Breast epithelium (tissue), 3 donors: Measurements from ENCODE around the gene SMIM43.

Source experiments
- POLR2A ChIP-seq: fragments of 450-650 bp; IDR thresholded peaks from one replicate; pipeline ENCODE4 v1.6.1; 2016; ENCODE audit warnings: antibody characterized with exemption, mild to moderate bottlenecking, moderate library complexity
- POLR2AphosphoS5 ChIP-seq, 3 donors: sonication (generic); formaldehyde crosslinking; IDR thresholded peaks; one replicate each; pipeline ENCODE4 v1.6.1; 2017; ENCODE audit warnings: antibody characterized with exemption in 3 of 3
- TF ChIP-seq, protein P1 (sequence below), 3 donors: fragments of 450-650 bp; IDR thresholded peaks; one replicate each; pipeline ENCODE4 v1.5.1; 2016 to 2017; ENCODE audit warnings: antibody characterized with exemption in 3 of 3, mild to moderate bottlenecking in 3 of 3, moderate library complexity in 3 of 3

DNA sequence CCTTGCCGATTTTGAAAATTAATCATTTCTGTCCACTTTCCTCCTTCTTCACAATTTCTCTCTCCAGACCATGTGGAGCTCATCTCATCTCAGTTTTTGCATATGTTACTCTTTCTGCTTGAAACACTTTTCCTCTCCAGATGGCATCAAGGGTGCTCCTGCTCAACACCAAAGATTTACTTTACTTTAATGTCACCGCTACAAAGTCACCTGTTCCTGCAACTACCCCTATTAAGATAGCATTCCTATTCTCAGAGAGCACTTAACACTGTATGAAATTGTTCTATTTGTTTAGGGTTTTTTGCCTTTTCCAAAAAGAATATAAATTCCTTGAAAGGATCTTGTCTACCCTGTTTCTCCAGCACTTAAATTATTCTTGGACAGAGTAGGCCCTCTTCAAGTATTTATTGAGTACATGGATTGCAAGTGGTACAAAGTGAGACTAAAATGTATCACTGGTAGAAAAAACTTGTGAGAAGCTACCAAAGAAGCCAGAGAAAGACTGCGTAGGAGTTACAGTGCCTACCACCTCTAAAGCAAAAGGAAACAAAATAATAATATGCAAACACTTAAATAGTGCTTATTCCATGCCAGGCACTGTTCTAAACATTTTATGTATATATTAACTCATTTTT, 35.0 kb upstream of the SMIM43 start:
- TF ChIP-seq POLR2A (no peak), POLR2AphosphoS5 (IDR thresholded peaks at IDR 0.05) (no peak)
- TF ChIP-seq, protein P1, sequence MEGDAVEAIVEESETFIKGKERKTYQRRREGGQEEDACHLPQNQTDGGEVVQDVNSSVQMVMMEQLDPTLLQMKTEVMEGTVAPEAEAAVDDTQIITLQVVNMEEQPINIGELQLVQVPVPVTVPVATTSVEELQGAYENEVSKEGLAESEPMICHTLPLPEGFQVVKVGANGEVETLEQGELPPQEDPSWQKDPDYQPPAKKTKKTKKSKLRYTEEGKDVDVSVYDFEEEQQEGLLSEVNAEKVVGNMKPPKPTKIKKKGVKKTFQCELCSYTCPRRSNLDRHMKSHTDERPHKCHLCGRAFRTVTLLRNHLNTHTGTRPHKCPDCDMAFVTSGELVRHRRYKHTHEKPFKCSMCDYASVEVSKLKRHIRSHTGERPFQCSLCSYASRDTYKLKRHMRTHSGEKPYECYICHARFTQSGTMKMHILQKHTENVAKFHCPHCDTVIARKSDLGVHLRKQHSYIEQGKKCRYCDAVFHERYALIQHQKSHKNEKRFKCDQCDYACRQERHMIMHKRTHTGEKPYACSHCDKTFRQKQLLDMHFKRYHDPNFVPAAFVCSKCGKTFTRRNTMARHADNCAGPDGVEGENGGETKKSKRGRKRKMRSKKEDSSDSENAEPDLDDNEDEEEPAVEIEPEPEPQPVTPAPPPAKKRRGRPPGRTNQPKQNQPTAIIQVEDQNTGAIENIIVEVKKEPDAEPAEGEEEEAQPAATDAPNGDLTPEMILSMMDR (IDR thresholded peaks at IDR 0.05) = no peak
